SU-DHL-6 (cell line): ENCODE results near the gene TNS1.

ENCODE experiments used
- H2AFZ ChIP-seq: fragments of 200-600 bp; sonication (generic); 2 replicates; pipeline ENCODE4 v1.6.1; 2014; ENCODE audit warnings: low read depth, mild to moderate bottlenecking, moderate library complexity, mixed read lengths, antibody characterized with exemption, low read length; ENCODE audit not compliant: severe bottlenecking
- H3F3A ChIP-seq: fragments of 200-600 bp; shearing (Covaris generic); 2 replicates; pipeline ENCODE4 v1.6.0; 2016; ENCODE audit warnings: antibody characterized with exemption, mild to moderate bottlenecking; ENCODE audit not compliant: insufficient read depth
- H3K27ac ChIP-seq: fragments of 200-600 bp; sonication (generic); 2 replicates; pipeline ENCODE4 v1.5.1; 2016; ENCODE audit warnings: low read depth, mild to moderate bottlenecking, low read length, moderate library complexity, mixed read lengths
- H3K27me3 ChIP-seq: fragments of 200-600 bp; sonication (generic), shearing (Covaris generic); 2 replicates; pipeline ENCODE4 v1.6.0; 2014; ENCODE audit warnings: mild to moderate bottlenecking, low read length
- H3K36me3 ChIP-seq: fragments of 200-600 bp; sonication (generic); 2 replicates; pipeline ENCODE4 v1.6.1; 2014; ENCODE audit warnings: mild to moderate bottlenecking, low read length, mixed read lengths
- H3K4me2 ChIP-seq: fragments of 300-600, 200-600 bp; shearing (Covaris generic), sonication (generic); 2 replicates; pipeline ENCODE4 v1.6.0; 2014; ENCODE audit warnings: low read length, low read depth, mild to moderate bottlenecking; ENCODE audit not compliant: poor library complexity, severe bottlenecking
- H3K4me3 ChIP-seq: fragments of 200-600 bp; sonication (generic); 2 replicates; pipeline ENCODE4 v1.5.1; 2014; ENCODE audit warnings: antibody characterized with exemption, low read length, mild to moderate bottlenecking, mixed read lengths; ENCODE audit not compliant: insufficient read depth, poor library complexity, severe bottlenecking
- H3K79me2 ChIP-seq: fragments of 200-600 bp; sonication (generic); 2 replicates; pipeline ENCODE4 v1.6.1; 2014; ENCODE audit warnings: mild to moderate bottlenecking, low read length, moderate library complexity; ENCODE audit not compliant: insufficient read depth
- H3K9ac ChIP-seq: fragments of 200-600 bp; sonication (generic); 2 replicates; pipeline ENCODE4 v1.7.0; 2014; ENCODE audit warnings: mild to moderate bottlenecking, low read length
- H3K9me2 ChIP-seq: fragments of 200-600 bp; sonication (generic); replicated peaks from 2 replicates; pipeline ENCODE4 v1.6.1; 2014; ENCODE audit warnings: low read length; ENCODE audit not compliant: insufficient read depth
- H3K9me3 ChIP-seq: fragments of 200-600 bp; sonication (generic); 2 replicates; pipeline ENCODE4 v1.6.1; 2014; ENCODE audit warnings: low read length, mixed read lengths; ENCODE audit not compliant: insufficient read depth
- H4K20me1 ChIP-seq: fragments of 200-600 bp; sonication (generic); 2 replicates; pipeline ENCODE4 v1.6.1; 2014; ENCODE audit warnings: low read depth, mild to moderate bottlenecking, antibody characterized with exemption, low read length, moderate library complexity, mixed read lengths
- EZH2phosphoT487 ChIP-seq: fragments of 200-600 bp; sonication (generic), shearing (Covaris generic); conservative IDR thresholded peaks from 2 replicates; pipeline ENCODE4 v1.6.1; 2018; ENCODE audit warnings: mild to moderate bottlenecking, antibody characterized with exemption, low read length, moderate library complexity, mixed read lengths
- TF ChIP-seq, protein P1 (sequence below): fragments of 200-600 bp; sonication (generic); IDR thresholded peaks from one replicate; pipeline ENCODE4 v1.5.1; 2017; ENCODE audit warnings: antibody characterized with exemption, mild to moderate bottlenecking, low read length, moderate library complexity; ENCODE audit not compliant: insufficient read depth, poor library complexity, severe bottlenecking

Gene TNS1

DNA sequence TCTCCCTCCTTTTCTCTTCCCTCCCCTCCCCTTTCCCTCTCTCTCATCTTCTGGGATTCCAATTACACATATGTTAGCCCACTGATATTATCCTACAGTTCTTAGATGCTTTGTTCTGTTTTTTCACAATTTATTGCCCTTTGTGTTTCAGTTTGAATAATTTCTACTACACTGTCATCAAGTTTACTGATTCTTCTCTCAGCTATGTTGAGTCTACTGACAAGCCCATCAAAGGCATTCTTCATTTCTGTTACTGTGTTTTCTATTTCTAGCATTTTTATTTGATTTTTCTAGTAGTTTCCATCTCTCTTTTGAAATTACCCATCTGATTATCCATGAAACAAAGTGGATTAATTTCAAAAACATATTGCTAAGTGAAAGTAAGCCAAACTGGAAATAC, 219.6 kb downstream of the TNS1 start:
- Histone ChIP-seq H3K4me3 (no peak overlapping the region), H3K4me2 (no peak overlapping the region), H3K9me2 (no peaks in the 10 kb centered on the region), H3K27me3 (no peaks in the 10 kb centered on the region), H4K20me1 (no peaks in the 10 kb centered on the region), H3K79me2 (no peaks in the 10 kb centered on the region), H3K9ac (no peak overlapping the region), H3K9me3 (no peaks in the 10 kb centered on the region), H3K27ac (no peak overlapping the region), H3K36me3 (no peaks in the 10 kb centered on the region), H3F3A (no peaks in the 10 kb centered on the region), H2AFZ (no peak overlapping the region)
- TF ChIP-seq EZH2phosphoT487: no peak
- TF ChIP-seq, protein P1, sequence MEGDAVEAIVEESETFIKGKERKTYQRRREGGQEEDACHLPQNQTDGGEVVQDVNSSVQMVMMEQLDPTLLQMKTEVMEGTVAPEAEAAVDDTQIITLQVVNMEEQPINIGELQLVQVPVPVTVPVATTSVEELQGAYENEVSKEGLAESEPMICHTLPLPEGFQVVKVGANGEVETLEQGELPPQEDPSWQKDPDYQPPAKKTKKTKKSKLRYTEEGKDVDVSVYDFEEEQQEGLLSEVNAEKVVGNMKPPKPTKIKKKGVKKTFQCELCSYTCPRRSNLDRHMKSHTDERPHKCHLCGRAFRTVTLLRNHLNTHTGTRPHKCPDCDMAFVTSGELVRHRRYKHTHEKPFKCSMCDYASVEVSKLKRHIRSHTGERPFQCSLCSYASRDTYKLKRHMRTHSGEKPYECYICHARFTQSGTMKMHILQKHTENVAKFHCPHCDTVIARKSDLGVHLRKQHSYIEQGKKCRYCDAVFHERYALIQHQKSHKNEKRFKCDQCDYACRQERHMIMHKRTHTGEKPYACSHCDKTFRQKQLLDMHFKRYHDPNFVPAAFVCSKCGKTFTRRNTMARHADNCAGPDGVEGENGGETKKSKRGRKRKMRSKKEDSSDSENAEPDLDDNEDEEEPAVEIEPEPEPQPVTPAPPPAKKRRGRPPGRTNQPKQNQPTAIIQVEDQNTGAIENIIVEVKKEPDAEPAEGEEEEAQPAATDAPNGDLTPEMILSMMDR: no peak

DNA sequence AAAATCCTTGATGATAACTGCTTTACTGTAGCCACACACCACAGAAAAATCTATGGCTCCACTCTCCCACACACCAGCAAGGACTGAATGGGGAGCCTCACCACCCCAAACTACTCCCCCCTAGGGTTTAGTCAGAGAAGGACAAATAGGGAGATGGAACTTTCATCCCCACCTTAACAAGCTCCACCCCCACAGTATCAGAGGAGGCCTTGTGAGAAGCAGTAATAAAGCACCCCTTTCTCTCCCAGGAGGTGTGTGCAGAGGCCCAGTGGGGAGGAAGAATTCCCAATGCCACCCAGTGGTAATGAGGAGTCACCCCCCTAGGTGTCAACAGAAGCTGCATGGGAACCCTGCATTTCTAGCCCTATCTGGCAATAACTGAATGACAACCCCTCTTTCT, 224.9 kb downstream of the TNS1 start:
- no peak overlapping the region for H3K9ac ChIP-seq
- no peak overlapping the region for H3K4me3 ChIP-seq
- H3K36me3 ChIP-seq: no peaks in the 10 kb centered on the region
- no peaks in the 10 kb centered on the region for H4K20me1 ChIP-seq
- H3K27me3 ChIP-seq: no peaks in the 10 kb centered on the region
- TF ChIP-seq, protein P1: no peak
- TF ChIP-seq EZH2phosphoT487: no peak
- H3K27ac ChIP-seq: no peak overlapping the region
- no peaks in the 10 kb centered on the region for H3K9me2 ChIP-seq
- no peaks in the 10 kb centered on the region for H3K79me2 ChIP-seq
- H3F3A ChIP-seq: no peaks in the 10 kb centered on the region
- no peak overlapping the region for H3K4me2 ChIP-seq
- no peaks in the 10 kb centered on the region for H3K9me3 ChIP-seq
- H2AFZ ChIP-seq: no peak overlapping the region

DNA sequence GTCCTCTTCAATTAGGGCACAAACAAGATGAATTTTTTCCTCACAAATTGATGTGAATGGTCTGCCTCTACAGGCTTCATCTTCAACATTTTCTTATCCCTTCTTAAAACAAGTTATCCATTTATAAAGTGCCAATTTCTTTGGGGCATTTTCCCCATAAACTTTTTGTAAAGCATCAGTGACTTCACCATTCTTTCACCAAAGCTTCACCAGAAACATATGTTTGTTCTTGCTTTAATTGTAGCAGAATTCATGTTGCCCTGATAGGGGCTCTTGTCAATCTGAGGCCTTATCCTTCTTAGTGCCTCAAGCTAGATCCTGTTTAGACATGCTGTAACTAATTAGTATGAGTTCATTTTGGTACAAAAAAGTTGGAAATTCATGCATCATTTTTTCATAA, 226.2 kb downstream of the TNS1 start:
- no peak overlapping the region for H3K9ac ChIP-seq
- TF ChIP-seq EZH2phosphoT487: no peak
- TF ChIP-seq, protein P1: no peak
- no peaks in the 10 kb centered on the region for H3K79me2 ChIP-seq
- no peaks in the 10 kb centered on the region for H3K9me3 ChIP-seq
- no peak overlapping the region for H3K4me2 ChIP-seq
- no peaks in the 10 kb centered on the region for H4K20me1 ChIP-seq
- no peaks in the 10 kb centered on the region for H3K9me2 ChIP-seq
- H3K36me3 ChIP-seq: no peaks in the 10 kb centered on the region
- no peak overlapping the region for H2AFZ ChIP-seq
- H3K27me3 ChIP-seq: no peaks in the 10 kb centered on the region
- H3K4me3 ChIP-seq: no peak overlapping the region
- no peaks in the 10 kb centered on the region for H3F3A ChIP-seq
- H3K27ac ChIP-seq: no peak overlapping the region
